Tibial nerve (tissue), 3 donors: Measurements from ENCODE around the gene ZGPAT.

Source experiments
- CTCF ChIP-seq, 5 experiments: fragments of 200-600 bp in 3 of 5; fragments of 450-650 bp in 2 of 5; sonication (generic) in 3 of 5; IDR thresholded peaks; one replicate each; pipeline ENCODE4 v1.5.1; 2016 to 2019; ENCODE audit warnings: antibody characterized with exemption in 5 of 5, mild to moderate bottlenecking in 3 of 5, moderate library complexity in 2 of 5
- POLR2A ChIP-seq, 2 donors: fragments of 450-650 bp; IDR thresholded peaks; one replicate each; pipeline ENCODE4 v1.6.1; 2017; ENCODE audit warnings: antibody characterized with exemption in 2 of 2, mild to moderate bottlenecking in 2 of 2, moderate library complexity in 2 of 2

GRCh38 chr20:63678667-63679465, 29.0 kb upstream of the ZGPAT start:
- TF ChIP-seq POLR2A (IDR thresholded peaks at IDR 0.05) = no peak
- TF ChIP-seq CTCF (IDR thresholded peaks at IDR 0.05) = no peak
